ENCODE data around the gene CFAP46.

Gene CFAP46

GRCh38 chr10:132937861-132938260 is 4.5 kb downstream of the CFAP46 start:
- Histone ChIP-seq H4K20me1 (ENCODE audit: insufficient read depth, low read length) (no peaks in the 10 kb centered on the region; the same call in 1 of the 2 replicates), H3K9ac (ENCODE audit: low read depth, low read length) (no peak overlapping the region), H3K27me3 (ENCODE audit: insufficient read depth, low read length, poor library complexity) (peaks cover 4% of the 10 kb centered on the region), H3K36me3 (ENCODE audit: insufficient read depth, low read length) (no peaks in the 10 kb centered on the region), H2AFZ (ENCODE audit: low read depth, low read length) (no peak overlapping the region), H3K4me2 (ENCODE audit: insufficient read depth, low read length) (no peak overlapping the region), H3K4me3 (ENCODE audit: low read depth in 1 of 2, low read length in 2 of 2) (no peak overlapping the region), H3K9me3 (ENCODE audit: insufficient read depth, low read length, severe bottlenecking) (no peaks in the 10 kb centered on the region), H3K4me1 (ENCODE audit: insufficient read depth, low read length) (no peaks in the 10 kb centered on the region), H3K79me2 (ENCODE audit: insufficient read depth, low read length) (no peaks in the 10 kb centered on the region), H3K27ac (ENCODE audit: low read length) (no peak overlapping the region)
- no peak for ATAC-seq (ENCODE audit: insufficient read depth, low read depth)
- no peak for TF ChIP-seq EZH2 (IDR thresholded peaks at IDR 0.05; ENCODE audit: borderline replicate concordance, low read depth, low read length, severe bottlenecking)
- TF ChIP-seq CTCF (IDR thresholded peaks at IDR 0.05; ENCODE audit: borderline replicate concordance, extremely low read depth, low read length, poor library complexity, severe bottlenecking): no peak
- no peak for DNase-seq

GRCh38 chr10:132934953-132935352 is 7.4 kb downstream of the CFAP46 start:
- Histone ChIP-seq H3K27me3 (ENCODE audit: insufficient read depth, low read length, poor library complexity) (peaks cover 4% of the 10 kb centered on the region), H3K4me2 (ENCODE audit: insufficient read depth, low read length) (no peak overlapping the region), H4K20me1 (ENCODE audit: insufficient read depth, low read length) (no peaks in the 10 kb centered on the region; the same call in 1 of the 2 replicates), H3K4me3 (ENCODE audit: low read depth in 1 of 2, low read length in 2 of 2) (no peak overlapping the region), H3K79me2 (ENCODE audit: insufficient read depth, low read length) (no peaks in the 10 kb centered on the region), H3K36me3 (ENCODE audit: insufficient read depth, low read length) (no peaks in the 10 kb centered on the region), H3K4me1 (ENCODE audit: insufficient read depth, low read length) (no peaks in the 10 kb centered on the region), H2AFZ (ENCODE audit: low read depth, low read length) (no peak overlapping the region), H3K27ac (ENCODE audit: low read length) (no peak overlapping the region), H3K9me3 (ENCODE audit: insufficient read depth, low read length, severe bottlenecking) (no peaks in the 10 kb centered on the region), H3K9ac (ENCODE audit: low read depth, low read length) (no peak overlapping the region)
- TF ChIP-seq EZH2 (IDR thresholded peaks at IDR 0.05; ENCODE audit: borderline replicate concordance, low read depth, low read length, severe bottlenecking) (no peak), CTCF (IDR thresholded peaks at IDR 0.05; ENCODE audit: borderline replicate concordance, extremely low read depth, low read length, poor library complexity, severe bottlenecking) (no peak)
- ATAC-seq (ENCODE audit: insufficient read depth, low read depth): no peak
- DNase-seq: no peak

GRCh38 chr10:132933308-132934042 is 8.9 kb downstream of the CFAP46 start:
- ATAC-seq (ENCODE audit: insufficient read depth, low read depth) (no peak), DNase-seq (no peak)
- Histone ChIP-seq H3K27me3 (ENCODE audit: insufficient read depth, low read length, poor library complexity) (peaks cover 4% of the 10 kb centered on the region), H2AFZ (ENCODE audit: low read depth, low read length) (no peak overlapping the region), H3K79me2 (ENCODE audit: insufficient read depth, low read length) (no peaks in the 10 kb centered on the region), H3K36me3 (ENCODE audit: insufficient read depth, low read length) (no peaks in the 10 kb centered on the region), H3K4me3 (ENCODE audit: low read depth in 1 of 2, low read length in 2 of 2) (no peak overlapping the region), H3K9ac (ENCODE audit: low read depth, low read length) (no peak overlapping the region), H3K4me1 (ENCODE audit: insufficient read depth, low read length) (no peaks in the 10 kb centered on the region), H3K4me2 (ENCODE audit: insufficient read depth, low read length) (no peak overlapping the region), H3K27ac (ENCODE audit: low read length) (no peak overlapping the region), H4K20me1 (ENCODE audit: insufficient read depth, low read length) (no peaks in the 10 kb centered on the region), H3K9me3 (ENCODE audit: insufficient read depth, low read length, severe bottlenecking) (no peaks in the 10 kb centered on the region)
- TF ChIP-seq EZH2 (IDR thresholded peaks at IDR 0.05; ENCODE audit: borderline replicate concordance, low read depth, low read length, severe bottlenecking) (no peak), CTCF (IDR thresholded peaks at IDR 0.05; ENCODE audit: borderline replicate concordance, extremely low read depth, low read length, poor library complexity, severe bottlenecking) (no peak)
